Ureter (tissue), 1 donor: ENCODE data around the gene ADSS2. TPM values are rescaled to one million over a fixed set of nuclear protein-coding genes. Genes with fewer than 3 reads are reported as not detected.
"Not testable (repeated sequence)": the region's sequence is repeated elsewhere in the genome, so short reads cannot be mapped to it uniquely, and the experiment has no call there.

Experiments used
- DNase-seq: peaks from one replicate; pipeline ENCODE4 v3.0.0-alpha.2; 2020; ENCODE audit warnings: low spot score
- total RNA-seq: library from RNA; stranded (reverse); gene quantifications from one replicate; pipeline ENCODE4 v1.2.4, GENCODE V29; 2023
- donor health status: DM: yes; HTN: yes; CAD: no.

ADSS2 gene
- total RNA-seq, 1 donor from 2014 or later: 60.5 TPM

- no peak for DNase-seq
These were observed 85.9 kb downstream of the ADSS2 start for GRCh38 chr1:244365809-244366208.

DNA sequence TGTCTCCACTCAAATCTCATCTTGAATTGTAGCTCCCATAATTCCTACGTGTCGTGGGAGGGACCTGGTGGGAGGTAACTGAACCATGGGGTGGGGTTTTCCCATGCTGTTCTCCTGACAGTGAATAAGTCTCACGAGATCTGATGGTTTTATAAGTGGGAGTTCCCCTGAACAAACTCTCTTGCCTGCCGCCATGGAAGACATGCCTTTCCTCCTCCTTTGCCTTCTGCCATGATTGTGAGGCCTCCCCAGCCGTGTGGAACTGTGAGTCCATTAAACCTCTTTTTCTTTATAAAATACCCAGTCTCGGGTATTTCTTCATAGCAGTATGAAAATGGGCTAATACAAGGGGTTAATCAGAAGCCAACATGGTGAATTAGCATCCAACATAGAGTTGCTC lies 86.4 kb downstream of the ADSS2 start:
- DNase-seq: not testable (repeated sequence)

DNA sequence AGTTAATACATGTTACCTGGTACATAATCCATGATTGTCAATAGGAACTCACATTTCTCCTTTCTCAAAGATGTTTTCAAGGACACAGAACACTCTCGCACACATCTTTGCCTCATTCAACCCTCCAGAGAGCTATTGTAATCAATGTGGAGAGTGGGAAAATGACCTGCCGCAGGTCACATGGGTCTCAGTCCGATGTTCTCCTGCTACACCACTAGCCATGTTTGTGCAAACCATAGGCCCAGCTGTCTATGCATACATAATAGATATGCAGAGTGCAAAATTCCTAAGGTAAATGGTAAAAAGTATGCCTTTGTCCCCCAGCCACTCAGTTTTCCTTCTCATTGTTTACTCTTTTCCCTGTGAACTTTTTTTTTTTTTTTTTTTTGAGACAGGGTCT lies 89.2 kb downstream of the ADSS2 start:
- DNase-seq: no peak

DNA sequence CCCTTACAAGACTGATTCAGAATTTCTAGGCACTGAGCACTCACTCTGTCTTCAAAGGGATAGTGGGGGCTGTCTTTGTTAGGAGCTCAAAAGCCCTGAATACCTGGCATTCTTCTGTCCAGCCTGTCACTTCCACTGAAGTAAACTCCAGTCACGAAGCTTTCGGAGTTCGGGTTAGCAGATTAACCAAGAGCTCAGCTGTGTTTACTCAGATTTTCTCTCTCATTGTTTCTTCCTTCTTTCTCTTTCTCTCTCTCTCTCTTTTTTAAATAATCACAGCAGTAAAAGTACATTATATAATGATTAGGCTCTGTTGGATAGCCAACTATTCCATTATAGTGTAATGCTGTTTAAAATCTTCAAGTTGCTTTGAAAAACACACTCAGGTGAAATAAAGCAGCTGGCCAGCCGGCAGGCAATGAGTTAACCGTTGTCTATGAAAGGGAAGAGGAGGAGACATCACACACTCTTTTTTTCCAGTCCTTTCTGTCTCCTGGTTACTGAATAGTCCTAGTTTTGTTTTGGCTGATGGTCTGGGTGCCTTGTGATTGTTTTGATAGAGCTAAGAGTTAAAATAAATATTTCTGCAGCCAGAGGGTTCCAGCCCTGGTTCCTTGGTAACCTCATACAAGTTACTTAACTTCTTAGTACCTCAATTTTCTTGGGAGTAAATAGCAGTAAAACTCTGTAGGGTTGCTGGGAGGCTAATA lies 89.8 kb downstream of the ADSS2 start:
- no peak for DNase-seq

Other genes with a start within 250 kb of the ADSS2 start
- gene CATSPERE, start 9.4 kb upstream of the ADSS2 start, total RNA-seq: 3.3 TPM
- gene DESI2, start 201.2 kb upstream of the ADSS2 start, total RNA-seq: 22.1 TPM